ENCODE results near the gene PLTP. TPM values are rescaled to one million over a fixed set of nuclear protein-coding genes. Genes with fewer than 3 reads are reported as not detected.

The PLTP gene
- total RNA-seq, 2 donors from 2014 or later, result 92.1 to 123 TPM

- Mint-ChIP-seq H3K4me3 (no peak overlapping the region), H3K36me3 (ENCODE audit: low read depth) (peaks cover 9% of the 10 kb centered on the region), H3K9me3 (no peaks in the 10 kb centered on the region), H3K27me3 (ENCODE audit: insufficient read depth) (no peaks in the 10 kb centered on the region), H3K4me1 (peaks cover 28% of the 10 kb centered on the region), H3K27ac (no peak overlapping the region)
- Histone ChIP-seq H3K4me1 (ENCODE audit: control insufficient read depth, insufficient read depth, low read length) (peaks cover 2% of the 10 kb centered on the region), H3K27ac (ENCODE audit: low read depth, low read length) (no peak overlapping the region), H3K9ac (ENCODE audit: extremely low read depth, low read length, poor library complexity, severe bottlenecking) (no peak overlapping the region), H3K36me3 (ENCODE audit: control insufficient read depth, insufficient read depth, low read length) (peaks cover 3% of the 10 kb centered on the region), H3K9me3 (ENCODE audit: control insufficient read depth, low read length) (no peaks in the 10 kb centered on the region), H3K27me3 (ENCODE audit: control insufficient read depth, insufficient read depth, low read length, poor library complexity, severe bottlenecking) (no peaks in the 10 kb centered on the region), H3K4me3 (ENCODE audit: low read length) (no peak overlapping the region)
- TF ChIP-seq CTCF (conservative IDR thresholded peaks at IDR 0.05), result no peak
- DNase-seq, result no peak
- 92 to 93% methylated on average over 5 of the region's 5 CpGs for WGBS, 2 experiments (ENCODE audit: insufficient coverage in 1 of 2, insufficient read length in 1 of 2)
Measured at GRCh38 chr20:45859916-45860315, 52.0 kb downstream of the PLTP start.

- WGBS, 2 experiments (ENCODE audit: insufficient coverage in 1 of 2, insufficient read length in 1 of 2), result 13 to 40% methylated on average over 1 to 13 of the region's 13 CpGs
- H3K9ac ChIP-seq (ENCODE audit: extremely low read depth, low read length, poor library complexity, severe bottlenecking), result no peak overlapping the region
Measured at GRCh38 chr20:45857882-45858216, 54.1 kb downstream of the PLTP start.

GRCh38 chr20:45857114-45857881 is 54.7 kb downstream of the PLTP start, which contains the start of the genes ACOT8 and ZSWIM3:
TSS of gene ACOT8 (minus strand) at chr20:45857392. CDS start at chr20:45857315, 77 bp downstream.
TSS of gene ZSWIM3 (plus strand) at chr20:45857614. CDS start at chr20:45857826, 212 bp downstream.
- DNase-seq, result peak; percentile 99
- no peak for TF ChIP-seq CTCF (conservative IDR thresholded peaks at IDR 0.05)
- Histone ChIP-seq H3K4me3 (ENCODE audit: low read length) (peak within 1 kb of the TSS; percentile 92), H3K27ac (ENCODE audit: low read depth, low read length) (peak within 1 kb of the TSS; percentile 49), H3K36me3 (ENCODE audit: control insufficient read depth, insufficient read depth, low read length) (peaks cover 16% of the 10 kb centered on the region), H3K27me3 (ENCODE audit: control insufficient read depth, insufficient read depth, low read length, poor library complexity, severe bottlenecking) (no peaks in the 10 kb centered on the region), H3K9me3 (ENCODE audit: control insufficient read depth, low read length) (no peaks in the 10 kb centered on the region), H3K4me1 (ENCODE audit: control insufficient read depth, insufficient read depth, low read length) (peaks cover 6% of the 10 kb centered on the region), H3K9ac (ENCODE audit: extremely low read depth, low read length, poor library complexity, severe bottlenecking) (peak within 1 kb of the TSS; percentile 68)
- Mint-ChIP-seq H3K27ac (peak within 1 kb of the TSS; percentile 91), H3K27me3 (ENCODE audit: insufficient read depth) (no peaks in the 10 kb centered on the region), H3K9me3 (no peaks in the 10 kb centered on the region), H3K4me1 (peaks cover 49% of the 10 kb centered on the region), H3K36me3 (ENCODE audit: low read depth) (peaks cover 9% of the 10 kb centered on the region), H3K4me3 (peak within 1 kb of the TSS; percentile 89)
- WGBS, 2 experiments (ENCODE audit: insufficient coverage in 1 of 2, insufficient read length in 1 of 2), result 0 to 1% methylated on average over 26 to 36 of the region's 36 CpGs

More at GRCh38 chr20:45857882-45858216, 54.1 kb downstream of the PLTP start:
- Histone ChIP-seq H3K36me3 (ENCODE audit: control insufficient read depth, insufficient read depth, low read length) (peaks cover 13% of the 10 kb centered on the region), H3K27me3 (ENCODE audit: control insufficient read depth, insufficient read depth, low read length, poor library complexity, severe bottlenecking) (no peaks in the 10 kb centered on the region), H3K4me3 (ENCODE audit: low read length) (peak overlapping the region; percentile 92), H3K4me1 (ENCODE audit: control insufficient read depth, insufficient read depth, low read length) (peaks cover 6% of the 10 kb centered on the region), H3K27ac (ENCODE audit: low read depth, low read length) (no peak overlapping the region), H3K9me3 (ENCODE audit: control insufficient read depth, low read length) (no peaks in the 10 kb centered on the region)
- peak; percentile 88 for DNase-seq
- Mint-ChIP-seq H3K36me3 (ENCODE audit: low read depth) (peaks cover 7% of the 10 kb centered on the region), H3K27me3 (ENCODE audit: insufficient read depth) (no peaks in the 10 kb centered on the region), H3K4me3 (peak overlapping the region; percentile 89), H3K9me3 (no peaks in the 10 kb centered on the region), H3K4me1 (peaks cover 47% of the 10 kb centered on the region), H3K27ac (peak overlapping the region; percentile 91)
- no peak for TF ChIP-seq CTCF (conservative IDR thresholded peaks at IDR 0.05)
